ENCODE measurements around the gene TIMM29. TPM values are rescaled to one million over a fixed set of nuclear protein-coding genes. Genes with fewer than 3 reads are reported as not detected.

The TIMM29 gene
- total and polyA plus RNA-seq, 2 of the 13 experiments (the other 11 are each of a cell fraction or from before 2014, with no cell fraction given) = 7.1 to 33.8 TPM

DNA sequence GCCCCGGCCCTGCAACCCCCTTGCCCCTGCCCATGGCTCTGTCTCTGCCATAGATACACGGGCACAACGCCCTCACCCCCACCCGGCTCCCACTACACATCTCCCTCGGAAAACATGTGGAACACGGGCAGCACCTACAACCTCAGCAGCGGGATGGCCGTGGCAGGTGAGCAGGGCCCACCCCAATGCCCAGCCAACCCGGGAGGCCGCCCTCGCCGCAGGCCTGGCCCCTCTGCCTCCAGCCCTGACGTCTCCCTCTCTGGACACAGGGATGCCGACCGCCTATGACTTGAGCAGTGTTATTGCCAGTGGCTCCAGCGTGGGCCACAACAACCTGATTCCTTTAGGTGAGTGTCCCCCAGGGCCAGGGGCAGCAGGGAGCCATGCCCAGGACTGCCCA lies 7.8 kb upstream of the TIMM29 start:
- Histone ChIP-seq H4K20me1 (ENCODE audit: insufficient read depth, low read length) (no peaks in the 10 kb centered on the region), H3K9ac (ENCODE audit: insufficient read depth, low read depth, low read length) (no peak overlapping the region), H3K4me1 (ENCODE audit: insufficient read depth, low read length) (no peaks in the 10 kb centered on the region), H3K36me3 (replicated peaks in 1 of 2; ENCODE audit: control insufficient read depth in 1 of 2, insufficient read depth in 2 of 2, low read length in 2 of 2) (peaks cover 33 to 50% of the 10 kb centered on the region in 2 experiments; a peak in 4 of 5 replicates), H2AFZ (ENCODE audit: low read length) (no peak overlapping the region), H3K4me3 (replicated peaks in 1 of 3; ENCODE audit: insufficient read depth in 1 of 3, low read depth in 2 of 3, low read length in 3 of 3) (no peak overlapping the region), H3K9me3 (ENCODE audit: low read length) (no peaks in the 10 kb centered on the region), H3K27me3 (ENCODE audit: control insufficient read depth in 1 of 2, insufficient read depth in 2 of 2, low read length in 2 of 2) (no peaks in the 10 kb centered on the region), H3K27ac (ENCODE audit: extremely low read length, insufficient read depth, low read length) (no peak overlapping the region), H3K79me2 (ENCODE audit: insufficient read depth, low read length) (no peaks in the 10 kb centered on the region), H3K4me2 (ENCODE audit: low read depth, low read length) (no peak overlapping the region)
- BruUV-seq (replicated peaks) = no TSS peak
- TF ChIP-seq, protein P1, sequence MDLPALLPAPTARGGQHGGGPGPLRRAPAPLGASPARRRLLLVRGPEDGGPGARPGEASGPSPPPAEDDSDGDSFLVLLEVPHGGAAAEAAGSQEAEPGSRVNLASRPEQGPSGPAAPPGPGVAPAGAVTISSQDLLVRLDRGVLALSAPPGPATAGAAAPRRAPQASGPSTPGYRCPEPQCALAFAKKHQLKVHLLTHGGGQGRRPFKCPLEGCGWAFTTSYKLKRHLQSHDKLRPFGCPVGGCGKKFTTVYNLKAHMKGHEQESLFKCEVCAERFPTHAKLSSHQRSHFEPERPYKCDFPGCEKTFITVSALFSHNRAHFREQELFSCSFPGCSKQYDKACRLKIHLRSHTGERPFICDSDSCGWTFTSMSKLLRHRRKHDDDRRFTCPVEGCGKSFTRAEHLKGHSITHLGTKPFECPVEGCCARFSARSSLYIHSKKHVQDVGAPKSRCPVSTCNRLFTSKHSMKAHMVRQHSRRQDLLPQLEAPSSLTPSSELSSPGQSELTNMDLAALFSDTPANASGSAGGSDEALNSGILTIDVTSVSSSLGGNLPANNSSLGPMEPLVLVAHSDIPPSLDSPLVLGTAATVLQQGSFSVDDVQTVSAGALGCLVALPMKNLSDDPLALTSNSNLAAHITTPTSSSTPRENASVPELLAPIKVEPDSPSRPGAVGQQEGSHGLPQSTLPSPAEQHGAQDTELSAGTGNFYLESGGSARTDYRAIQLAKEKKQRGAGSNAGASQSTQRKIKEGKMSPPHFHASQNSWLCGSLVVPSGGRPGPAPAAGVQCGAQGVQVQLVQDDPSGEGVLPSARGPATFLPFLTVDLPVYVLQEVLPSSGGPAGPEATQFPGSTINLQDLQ (CRISPR knock-in tag; IDR thresholded peaks at IDR 0.05) = no peak
- TF ChIP-seq TEAD3 (CRISPR knock-in tag; optimal IDR thresholded peaks at IDR 0.05; ENCODE audit: borderline replicate concordance) (no peak), FOXA3 (CRISPR knock-in tag; IDR thresholded peaks at IDR 0.05) (no peak), ZNF749 (CRISPR knock-in tag; IDR thresholded peaks at IDR 0.05; ENCODE audit: borderline replicate concordance) (no peak), ZNF34 (CRISPR knock-in tag; IDR thresholded peaks at IDR 0.05; ENCODE audit: borderline replicate concordance) (no peak)
- TF ChIP-seq, protein P2, sequence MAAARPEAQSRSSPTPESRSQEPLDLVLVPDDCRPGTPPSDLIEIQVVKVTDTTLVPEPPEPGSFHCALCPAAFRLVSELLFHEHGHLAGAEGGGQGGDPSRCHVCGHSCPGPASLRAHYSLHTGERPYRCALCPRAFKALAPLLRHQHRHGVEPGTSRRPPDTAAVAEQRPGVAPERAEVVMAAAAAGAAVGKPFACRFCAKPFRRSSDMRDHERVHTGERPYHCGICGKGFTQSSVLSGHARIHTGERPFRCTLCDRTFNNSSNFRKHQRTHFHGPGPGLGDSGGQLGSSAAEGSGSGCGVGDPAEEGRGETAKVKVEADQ (CRISPR knock-in tag; IDR thresholded peaks at IDR 0.05; ENCODE audit: borderline replicate concordance) = no peak
- DNase-seq (ENCODE audit: low spot score) = no peak
- intact Hi-C loops (cut with micrococcal nuclease; ENCODE audit: unreplicated experiment) (loop anchor here (10.0 kb wide), 1 partner anchor 46 kb away; the partner anchor contains the start of gene CARM1), in situ Hi-C loops (cut with HindIII; ENCODE audit: extremely low pct_ligation_motif_present, low pct_unique_long_range_greater_than_20kb) (no loop called here)
- no peak; the same call in 1 of the 3 replicates for ATAC-seq
- 96% methylated on average over 9 of the region's 16 CpGs for WGBS (ENCODE audit: low lambda C conversion rate)
- POLR2A ChIA-PET = no interaction called here
- no peak for FAIRE-seq
- CTCF ChIA-PET (ENCODE audit: low intra/inter-chr PET ratio, low total read pairs) = no interaction called here

Data from HepG2 (cell line).